Measurements from ENCODE around the gene TREX2.

TREX2 gene

GRCh38 chrX:153445856-153446635 is at the start of gene TREX2:
TREX2 (minus strand) TSS chrX:153446056; CDS start chrX:153445430, 626 bp downstream.
- DNase-seq (ENCODE audit: low read depth in 2 of 2) = no peak

- no peak for DNase-seq (ENCODE audit: low read depth in 2 of 2)
These were observed 49.5 kb upstream of the TREX2 start for GRCh38 chrX:153495362-153495751.

GRCh38 chrX:153494541-153495361 is 48.9 kb upstream of the TREX2 start, which contains the start of gene BGN:
BGN (plus strand) TSS chrX:153494980; CDS start chrX:153504632, 9,652 bp downstream.
- no peak for DNase-seq (ENCODE audit: low read depth in 2 of 2)

- no peak for DNase-seq (ENCODE audit: low read depth in 2 of 2)
These were observed 48.2 kb upstream of the TREX2 start for GRCh38 chrX:153494061-153494460.

- DNase-seq (ENCODE audit: low read depth in 2 of 2) = no peak
These were observed 47.2 kb upstream of the TREX2 start for GRCh38 chrX:153493085-153493484.

- no peak for DNase-seq (ENCODE audit: low read depth in 2 of 2)
These were observed 46.7 kb upstream of the TREX2 start for GRCh38 chrX:153492543-153492942.

- no peak for DNase-seq (ENCODE audit: low read depth in 2 of 2)
These were observed 46.1 kb upstream of the TREX2 start for GRCh38 chrX:153491918-153492317.

GRCh38 chrX:153491351-153491914 is 45.6 kb upstream of the TREX2 start:
- DNase-seq (ENCODE audit: low read depth in 2 of 2) = no peak

GRCh38 chrX:153490217-153490930 is 44.5 kb upstream of the TREX2 start:
- DNase-seq (ENCODE audit: low read depth in 2 of 2) = no peak

- no peak for DNase-seq (ENCODE audit: low read depth in 2 of 2)
These were observed 42.5 kb upstream of the TREX2 start for GRCh38 chrX:153488231-153488914.

GRCh38 chrX:153487590-153488071 is 41.8 kb upstream of the TREX2 start:
- no peak for DNase-seq (ENCODE audit: low read depth in 2 of 2)

- no peak for DNase-seq (ENCODE audit: low read depth in 2 of 2)
These were observed 40.3 kb upstream of the TREX2 start for GRCh38 chrX:153486171-153486570.

GRCh38 chrX:153485396-153486080 is 39.7 kb upstream of the TREX2 start:
- DNase-seq (ENCODE audit: low read depth in 2 of 2) = no peak

- DNase-seq (ENCODE audit: low read depth in 2 of 2) = no peak
These were observed 36.6 kb upstream of the TREX2 start for GRCh38 chrX:153482376-153483015.

- no peak for DNase-seq (ENCODE audit: low read depth in 2 of 2)
These were observed 35.2 kb upstream of the TREX2 start for GRCh38 chrX:153481043-153481442.

GRCh38 chrX:153478746-153479145 is 32.9 kb upstream of the TREX2 start:
- DNase-seq (ENCODE audit: low read depth in 2 of 2) = no peak

GRCh38 chrX:153477901-153478300 is 32.0 kb upstream of the TREX2 start:
- no peak for DNase-seq (ENCODE audit: low read depth in 2 of 2)

- no peak for DNase-seq (ENCODE audit: low read depth in 2 of 2)
These were observed 31.6 kb upstream of the TREX2 start for GRCh38 chrX:153477364-153477857.

- no peak for DNase-seq (ENCODE audit: low read depth in 2 of 2)
These were observed 31.0 kb upstream of the TREX2 start for GRCh38 chrX:153476666-153477363.
